Endothelial cell (in vitro differentiated cells): Measurements from ENCODE around the gene OSBP2. TPM values are rescaled to one million over a fixed set of nuclear protein-coding genes. Genes with fewer than 3 reads are reported as not detected.

Source experiments
- DNase-seq: peaks from one replicate; pipeline ENCODE4 v3.0.0; 2021; ENCODE audit warnings: low spot score
- H3K27ac Mint-ChIP-seq: one replicate; pipeline ENCODE4 v1.8.0; 2021; ENCODE audit warnings: mixed read lengths, inconsistent platforms; ENCODE audit not compliant: unreplicated experiment
- H3K27me3 Mint-ChIP-seq: one replicate; pipeline ENCODE4 v1.8.0; 2021; ENCODE audit warnings: mild to moderate bottlenecking, moderate library complexity, mixed read lengths, inconsistent platforms; ENCODE audit not compliant: unreplicated experiment
- H3K36me3 Mint-ChIP-seq: one replicate; pipeline ENCODE4 v1.8.0; 2021; ENCODE audit warnings: mild to moderate bottlenecking, low read depth, mixed read lengths, inconsistent platforms; ENCODE audit not compliant: unreplicated experiment
- H3K4me1 Mint-ChIP-seq: one replicate; pipeline ENCODE4 v1.8.0; 2021; ENCODE audit warnings: mild to moderate bottlenecking, mixed read lengths, inconsistent platforms; ENCODE audit not compliant: unreplicated experiment
- H3K4me3 Mint-ChIP-seq: one replicate; pipeline ENCODE4 v1.8.0; 2021; ENCODE audit warnings: mild to moderate bottlenecking, mixed read lengths, inconsistent platforms; ENCODE audit not compliant: unreplicated experiment
- H3K9me3 Mint-ChIP-seq: one replicate; pipeline ENCODE4 v1.8.0; 2021; ENCODE audit warnings: mixed read lengths, inconsistent platforms; ENCODE audit not compliant: unreplicated experiment
- CTCF ChIP-seq: fragments of 200-600 bp; sonication (generic); IDR thresholded peaks from one replicate; pipeline ENCODE4 v1.5.0; 2021; ENCODE audit warnings: antibody characterized with exemption; ENCODE audit not compliant: unreplicated experiment
- total RNA-seq: library from RNA; stranded (reverse); fragmentation: NEBNext Ultra II Directional; extraction: Animal tissue kit (Norgen Biotek cat#: 25700); gene quantifications from one replicate; pipeline ENCODE4 v1.2.1, GENCODE V29; 2021; ENCODE audit not compliant: unreplicated experiment

Gene OSBP2
- total RNA-seq, 1 donor from 2014 or later, result 3.0 TPM

- peaks cover 2% of the 10 kb centered on the region for H3K27me3 Mint-ChIP-seq
- no peak for TF ChIP-seq CTCF
- H3K4me1 Mint-ChIP-seq, result no peaks in the 10 kb centered on the region
- DNase-seq, result peak; percentile 59
- peaks cover 46% of the 10 kb centered on the region for H3K36me3 Mint-ChIP-seq
- H3K9me3 Mint-ChIP-seq, result no peaks in the 10 kb centered on the region
- no peak overlapping the region for H3K27ac Mint-ChIP-seq
- H3K4me3 Mint-ChIP-seq, result no peak overlapping the region
Observed at GRCh38 chr22:30947173-30947815, 252.6 kb downstream of the OSBP2 start.

- H3K4me1 Mint-ChIP-seq, result no peaks in the 10 kb centered on the region
- no peaks in the 10 kb centered on the region for H3K9me3 Mint-ChIP-seq
- TF ChIP-seq CTCF, result no peak
- no peak overlapping the region for H3K27ac Mint-ChIP-seq
- no peak overlapping the region for H3K4me3 Mint-ChIP-seq
- peaks cover 53% of the 10 kb centered on the region for H3K36me3 Mint-ChIP-seq
- DNase-seq, result no peak
- peaks cover 4% of the 10 kb centered on the region for H3K27me3 Mint-ChIP-seq
Observed at GRCh38 chr22:30947816-30948454, 253.3 kb downstream of the OSBP2 start.

GRCh38 chr22:30948930-30949342, 254.3 kb downstream of the OSBP2 start:
- Mint-ChIP-seq H3K27ac (peak overlapping the region; percentile 4), H3K4me1 (no peaks in the 10 kb centered on the region), H3K9me3 (no peaks in the 10 kb centered on the region), H3K4me3 (peak overlapping the region; percentile 18), H3K27me3 (peaks cover 5% of the 10 kb centered on the region), H3K36me3 (peaks cover 51% of the 10 kb centered on the region)
- TF ChIP-seq CTCF, result no peak
- DNase-seq, result no peak

GRCh38 chr22:30949934-30950660, 255.4 kb downstream of the OSBP2 start:
- Mint-ChIP-seq H3K27me3 (peaks cover 5% of the 10 kb centered on the region), H3K27ac (no peak overlapping the region), H3K4me3 (no peak overlapping the region), H3K4me1 (peaks cover under 1% of the 10 kb centered on the region), H3K36me3 (peaks cover 44% of the 10 kb centered on the region), H3K9me3 (no peaks in the 10 kb centered on the region)
- TF ChIP-seq CTCF, result no peak
- DNase-seq, result no peak

- peaks cover 9% of the 10 kb centered on the region for H3K4me1 Mint-ChIP-seq
- DNase-seq, result no peak
- H3K27ac Mint-ChIP-seq, result no peak overlapping the region
- H3K36me3 Mint-ChIP-seq, result peaks cover 30% of the 10 kb centered on the region
- H3K4me3 Mint-ChIP-seq, result no peak overlapping the region
- no peaks in the 10 kb centered on the region for H3K9me3 Mint-ChIP-seq
- no peak for TF ChIP-seq CTCF
- H3K27me3 Mint-ChIP-seq, result peaks cover 2% of the 10 kb centered on the region
Observed at GRCh38 chr22:30953206-30953605, 258.5 kb downstream of the OSBP2 start.
